ENCODE data around the gene HAUS7. TPM values are rescaled to one million over a fixed set of nuclear protein-coding genes. Genes with fewer than 3 reads are reported as not detected.
A peak's percentile ranks its signal among the peaks of the same experiment; 100 is the strongest.

HAUS7 gene
- total RNA-seq, 1 experiment from 2014 or later = 28.9 TPM

DNA sequence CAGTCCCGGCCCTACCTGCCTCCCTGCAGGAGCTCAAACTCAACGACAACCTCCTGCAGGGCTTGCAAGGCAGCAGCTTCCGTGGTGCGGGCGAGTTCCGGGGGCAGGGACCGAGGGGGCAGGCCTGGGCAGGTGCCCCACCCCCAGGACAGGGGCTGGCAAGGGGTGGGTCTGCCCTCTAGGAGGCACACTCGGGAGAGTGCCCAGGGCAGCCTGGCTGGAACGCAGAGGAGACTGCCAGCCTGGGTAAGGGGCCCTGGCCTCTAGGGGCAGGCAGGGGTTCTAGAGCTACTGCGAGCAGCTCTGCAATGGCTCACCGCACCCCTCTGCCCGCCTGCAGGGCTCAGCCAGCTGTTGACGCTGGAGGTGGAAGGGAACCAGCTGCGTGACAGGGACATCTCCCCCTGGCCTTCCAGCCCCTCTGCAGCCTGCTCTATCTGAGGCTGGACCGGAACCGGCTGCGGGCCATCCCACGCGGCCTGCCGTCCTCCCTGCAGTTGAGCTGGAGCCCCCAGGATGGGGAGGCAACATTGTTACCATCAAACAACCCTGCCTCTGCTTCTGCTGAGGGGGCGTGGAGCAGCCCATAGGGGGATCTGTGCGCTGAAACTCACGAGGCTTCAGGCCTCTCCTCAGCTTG lies 12.1 kb upstream of the HAUS7 start:
- no TSS peak for BruUV-seq (replicated peaks)
- H3K79me2 ChIP-seq (ENCODE audit: insufficient read depth, low read length) = no peaks in the 10 kb centered on the region

More for the DNA sequence above, 12.1 kb upstream of the HAUS7 start:
- no peak overlapping the region for H3K4me2 ChIP-seq (ENCODE audit: low read length)
- DNase-seq (ENCODE audit: low read depth, low spot score) = no peak
- no peak overlapping the region for H3K9ac ChIP-seq (ENCODE audit: low read length)
- no peaks in the 10 kb centered on the region for H3K4me1 ChIP-seq (ENCODE audit: control insufficient read depth in 1 of 2, insufficient read depth in 2 of 2, low read length in 2 of 2)
- ChIA-PET RAD21 (ENCODE audit: low non-redundant PET in 1 of 2, low total read pairs in 2 of 2, uncharacterized antibody in 2 of 2, unreplicated experiment in 2 of 2) (no interaction called here), CTCF (no interaction called here), POLR2A (no interaction called here)
- intact Hi-C loops (cut with micrococcal nuclease) = no loop called here
- no peak overlapping the region for H3K27ac ChIP-seq (ENCODE audit: low read depth, low read length)
- no peaks in the 10 kb centered on the region for H4K20me1 ChIP-seq (ENCODE audit: insufficient read depth)
- ATAC-seq = peak; percentile 49
- H3K27me3 ChIP-seq (ENCODE audit: insufficient read depth, low read length) = no peaks in the 10 kb centered on the region
- no peaks in the 10 kb centered on the region for H3K36me3 ChIP-seq (ENCODE audit: control insufficient read depth in 1 of 2, insufficient read depth in 2 of 2, low read length in 2 of 2)
- no peak overlapping the region for H2AFZ ChIP-seq (ENCODE audit: low read depth, low read length, poor library complexity, severe bottlenecking)
- TF ChIP-seq, protein P1, sequence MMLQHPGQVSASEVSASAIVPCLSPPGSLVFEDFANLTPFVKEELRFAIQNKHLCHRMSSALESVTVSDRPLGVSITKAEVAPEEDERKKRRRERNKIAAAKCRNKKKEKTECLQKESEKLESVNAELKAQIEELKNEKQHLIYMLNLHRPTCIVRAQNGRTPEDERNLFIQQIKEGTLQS (IDR thresholded peaks at IDR 0.05) = no peak
- TF ChIP-seq ZFX (IDR thresholded peaks at IDR 0.05) (no peak), YY1 (IDR thresholded peaks at IDR 0.05; ENCODE audit: extremely low read depth, insufficient replicate concordance, low read depth, low read length) (no peak), CBX3 (IDR thresholded peaks at IDR 0.05; ENCODE audit: low read depth) (no peak), SRF (IDR thresholded peaks at IDR 0.05; ENCODE audit: low read depth) (no peak), ELF1 (IDR thresholded peaks at IDR 0.05; ENCODE audit: borderline replicate concordance, low read depth) (no peak), CTCF (IDR thresholded peaks at IDR 0.05 in 2 of 3, conservative IDR thresholded peaks at IDR 0.05 in 1 of 3; ENCODE audit: borderline replicate concordance in 1 of 3, insufficient read depth in 1 of 3, low read depth in 2 of 3, low read length in 2 of 3) (no peak), SP1 (IDR thresholded peaks at IDR 0.05; ENCODE audit: low read depth) (no peak), ZNF274 (IDR thresholded peaks at IDR 0.05; ENCODE audit: low read depth, low read length) (no peak)
- no peak overlapping the region for H3K4me3 ChIP-seq (replicated peaks in 1 of 2; ENCODE audit: low read depth in 1 of 2, low read length in 2 of 2)
- H3K9me2 ChIP-seq (ENCODE audit: insufficient read depth) = no peaks in the 10 kb centered on the region
- H3K9me3 ChIP-seq (ENCODE audit: control insufficient read depth in 1 of 2, insufficient read depth in 1 of 2, low read depth in 1 of 2, low read length in 2 of 2) = no peaks in the 10 kb centered on the region

Measured in HCT116 (cell line).